Jurkat, Clone E6-1 (cell line): ENCODE data around the gene AGBL4.

ENCODE experiments used
- DNase-seq: peaks from one replicate; pipeline ENCODE4 v3.0.0-alpha.2; 2011; ENCODE audit warnings: low read depth, low spot score
- H3K4me3 ChIP-seq: 2 replicates; pipeline ENCODE4 v1.5.1; 2011; ENCODE audit warnings: mild to moderate bottlenecking, low read length, control low read depth, moderate library complexity

AGBL4 gene

DNA sequence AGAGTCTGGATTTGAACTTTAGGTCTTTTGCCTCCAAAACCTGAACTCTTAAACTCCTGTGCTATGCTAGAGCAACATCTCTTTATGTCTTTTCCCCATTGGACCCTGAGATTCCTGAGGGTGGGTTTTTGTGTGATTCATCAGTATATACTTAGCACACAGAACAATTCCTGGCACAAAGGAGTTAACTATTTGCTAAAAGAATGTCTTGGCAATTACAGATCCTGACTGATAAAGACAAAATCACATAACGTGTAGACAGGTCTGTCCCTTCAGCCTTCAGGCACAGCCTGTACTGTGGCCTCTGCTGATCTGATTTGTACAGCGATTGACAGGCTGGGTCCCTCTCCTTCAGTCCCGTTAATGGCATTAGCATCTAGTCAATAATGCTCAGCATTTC, 1084.7 kb downstream of the AGBL4 start:
- no peak overlapping the region for H3K4me3 ChIP-seq
- no peak for DNase-seq

DNA sequence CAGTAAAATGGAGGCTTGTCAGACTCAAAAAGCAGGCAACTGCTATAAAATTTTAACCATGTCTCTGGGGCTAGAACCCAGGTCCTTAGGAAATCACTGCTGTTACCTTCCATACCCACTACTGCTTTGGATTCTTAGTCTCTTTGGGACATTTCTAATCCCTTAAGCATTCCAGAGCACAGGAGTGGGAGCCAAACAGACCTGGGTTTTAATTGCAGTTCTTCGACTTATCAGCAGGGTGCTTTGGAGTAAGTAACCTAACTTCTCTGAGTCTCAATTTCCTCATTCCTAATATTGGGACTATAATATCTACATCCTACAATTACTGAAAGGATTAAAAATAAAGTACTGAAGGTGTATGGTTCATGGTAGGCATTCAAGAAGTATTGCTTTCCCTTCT, 1086.0 kb downstream of the AGBL4 start:
- DNase-seq: no peak
- no peak overlapping the region for H3K4me3 ChIP-seq

DNA sequence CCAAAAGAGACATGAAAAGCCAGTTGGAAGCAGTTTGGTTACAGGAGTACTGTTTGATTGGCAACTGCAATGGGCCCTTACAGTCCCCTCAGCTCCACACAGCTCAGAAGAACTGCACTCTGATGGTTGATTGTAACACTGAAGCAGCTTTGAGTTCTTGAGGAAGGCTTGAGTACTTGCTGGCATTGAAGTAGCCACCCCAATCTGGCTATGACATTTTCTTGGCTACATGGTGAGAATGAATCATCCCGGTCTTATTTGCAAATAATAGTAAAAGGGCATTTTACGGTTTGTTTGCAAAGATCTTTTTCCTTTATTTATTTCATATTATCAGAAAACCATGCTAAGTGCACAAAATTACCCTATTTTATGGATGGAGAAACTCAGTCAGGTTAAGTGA, 1087.3 kb downstream of the AGBL4 start:
- DNase-seq: no peak

DNA sequence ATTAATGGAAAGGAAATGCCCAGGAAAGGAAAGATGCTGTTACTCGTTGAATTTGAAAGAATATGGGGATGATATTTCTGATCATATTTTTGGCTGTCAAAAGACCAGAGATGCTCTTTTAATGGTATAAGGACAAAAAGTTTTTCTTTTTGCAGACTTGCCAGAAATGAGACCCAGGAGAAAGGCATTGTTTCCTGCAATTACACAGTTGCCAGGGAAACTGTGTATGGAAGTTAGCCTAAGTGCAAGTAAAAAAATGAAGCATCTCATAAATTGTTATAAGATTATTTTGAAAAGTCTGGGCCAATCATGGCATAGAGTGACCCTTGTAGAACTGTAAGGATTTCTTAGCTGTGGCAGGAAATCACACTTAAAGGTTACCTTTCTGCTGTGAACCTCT, 1091.4 kb downstream of the AGBL4 start:
- no peak for DNase-seq
- H3K4me3 ChIP-seq: no peak overlapping the region

More for the DNA sequence above, 1087.3 kb downstream of the AGBL4 start:
- no peak overlapping the region for H3K4me3 ChIP-seq

DNA sequence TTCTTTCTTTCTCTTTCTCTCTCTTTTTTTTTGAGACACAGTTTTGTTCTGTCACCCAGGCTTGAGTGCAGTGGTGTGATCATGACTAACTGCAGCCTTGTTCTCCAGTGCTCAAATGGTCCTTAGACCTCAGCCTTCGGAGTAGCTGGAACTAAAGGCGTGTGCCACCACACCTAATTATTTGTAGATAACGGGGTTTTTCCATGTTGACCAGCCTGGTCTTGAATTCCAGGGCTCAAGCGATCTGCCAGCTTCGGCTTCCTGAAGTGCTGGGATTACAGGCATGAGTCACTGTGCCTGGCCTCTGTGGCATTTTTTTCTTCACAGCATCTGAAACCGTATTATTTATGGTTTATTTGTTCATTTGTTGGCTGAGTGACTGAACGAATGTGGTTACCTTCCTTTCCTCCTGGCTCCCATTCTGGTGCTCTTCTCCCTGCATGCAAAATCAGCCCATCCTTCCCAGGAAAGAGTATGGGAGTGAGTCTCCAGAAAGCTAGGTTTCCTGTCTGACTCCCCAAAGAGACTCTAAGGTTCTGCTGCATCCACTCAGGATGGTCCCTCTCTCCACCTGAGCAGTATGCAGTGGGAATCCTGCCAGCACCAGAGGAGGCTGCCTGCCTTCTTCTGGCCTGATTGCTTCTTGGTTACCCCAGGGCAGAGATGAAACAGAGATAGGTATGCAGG, 1092.1 kb downstream of the AGBL4 start:
- DNase-seq: no peak

DNA sequence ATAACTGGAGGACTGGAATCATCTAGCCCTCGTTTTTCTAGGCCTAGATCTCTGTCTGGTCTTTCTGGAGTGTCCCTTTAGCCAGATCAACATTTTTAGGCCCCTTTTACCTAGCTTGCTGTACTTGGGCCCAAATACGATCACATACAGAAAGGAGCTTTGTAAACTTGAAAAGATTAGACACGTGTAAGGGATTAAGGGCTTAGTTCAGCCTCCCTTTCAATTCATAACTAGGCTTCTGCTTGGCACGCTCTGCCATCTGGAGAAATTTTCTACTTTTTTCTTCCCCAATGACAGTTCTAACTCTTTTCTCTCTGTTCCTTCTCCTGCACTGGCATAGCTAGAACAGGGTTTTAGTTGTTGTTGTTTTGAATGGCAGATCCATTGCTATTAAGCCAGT, 1093.7 kb downstream of the AGBL4 start:
- no peak for DNase-seq
- H3K4me3 ChIP-seq: no peak overlapping the region

More for the DNA sequence above, 1092.1 kb downstream of the AGBL4 start:
- no peak overlapping the region for H3K4me3 ChIP-seq

DNA sequence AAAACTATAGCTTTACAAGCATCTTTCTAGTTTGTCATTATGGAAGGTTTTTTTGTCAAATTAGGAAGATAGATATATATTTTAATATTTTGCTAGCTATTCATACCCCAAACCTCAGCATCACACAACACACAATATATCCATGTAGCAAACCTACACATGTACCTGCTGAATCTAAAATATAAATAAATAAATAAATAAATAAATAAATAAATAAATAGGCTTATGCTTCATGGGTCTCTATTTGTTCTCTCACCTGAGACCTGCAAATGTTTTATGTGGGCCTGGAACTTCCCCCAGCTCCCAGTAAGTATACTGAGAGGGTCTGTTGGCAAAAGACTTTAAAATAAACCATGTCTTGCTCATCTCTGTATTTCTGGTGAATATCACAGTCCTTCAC, 1099.7 kb downstream of the AGBL4 start:
- H3K4me3 ChIP-seq: no peak overlapping the region
- DNase-seq: no peak

DNA sequence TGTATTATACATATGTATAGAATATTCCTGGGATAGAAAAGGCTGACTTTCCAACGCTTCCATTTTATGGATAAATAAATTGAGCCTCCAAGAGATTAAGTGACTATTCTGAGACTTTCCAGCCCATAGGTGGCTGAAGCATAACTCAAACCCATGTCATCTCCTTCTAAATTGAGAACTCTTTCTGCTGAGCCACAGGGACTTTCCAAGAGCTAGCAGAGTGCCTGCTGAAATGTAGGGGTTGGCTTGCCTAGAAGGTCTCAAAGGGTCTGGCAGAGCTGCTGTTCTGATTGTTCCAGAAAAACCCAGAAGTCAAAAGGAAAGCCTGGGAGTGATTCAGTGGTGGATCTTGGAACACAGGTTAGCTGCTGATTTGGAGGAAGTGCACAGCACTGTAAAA, 1100.6 kb downstream of the AGBL4 start:
- no peak overlapping the region for H3K4me3 ChIP-seq
- DNase-seq: no peak

DNA sequence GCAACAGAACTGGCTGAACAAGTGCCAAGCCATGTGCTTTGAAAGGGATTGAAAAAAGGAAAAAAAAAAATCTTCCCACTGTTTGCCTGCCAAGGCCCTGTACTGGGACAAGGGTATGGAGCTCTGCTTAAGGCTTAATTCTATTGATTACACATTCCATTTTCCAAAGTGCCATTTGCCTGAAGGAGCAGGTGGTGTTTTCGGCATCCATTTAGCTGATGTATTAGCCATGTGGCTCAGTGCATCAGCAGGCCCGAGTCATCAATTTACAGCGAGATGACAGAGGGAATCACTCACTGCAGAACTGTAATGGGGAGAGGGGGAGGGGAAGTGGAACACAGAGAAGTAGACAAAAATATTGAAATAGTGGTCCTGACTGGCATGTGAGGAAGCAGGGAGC, 1102.9 kb downstream of the AGBL4 start:
- DNase-seq: no peak
- no peak overlapping the region for H3K4me3 ChIP-seq

DNA sequence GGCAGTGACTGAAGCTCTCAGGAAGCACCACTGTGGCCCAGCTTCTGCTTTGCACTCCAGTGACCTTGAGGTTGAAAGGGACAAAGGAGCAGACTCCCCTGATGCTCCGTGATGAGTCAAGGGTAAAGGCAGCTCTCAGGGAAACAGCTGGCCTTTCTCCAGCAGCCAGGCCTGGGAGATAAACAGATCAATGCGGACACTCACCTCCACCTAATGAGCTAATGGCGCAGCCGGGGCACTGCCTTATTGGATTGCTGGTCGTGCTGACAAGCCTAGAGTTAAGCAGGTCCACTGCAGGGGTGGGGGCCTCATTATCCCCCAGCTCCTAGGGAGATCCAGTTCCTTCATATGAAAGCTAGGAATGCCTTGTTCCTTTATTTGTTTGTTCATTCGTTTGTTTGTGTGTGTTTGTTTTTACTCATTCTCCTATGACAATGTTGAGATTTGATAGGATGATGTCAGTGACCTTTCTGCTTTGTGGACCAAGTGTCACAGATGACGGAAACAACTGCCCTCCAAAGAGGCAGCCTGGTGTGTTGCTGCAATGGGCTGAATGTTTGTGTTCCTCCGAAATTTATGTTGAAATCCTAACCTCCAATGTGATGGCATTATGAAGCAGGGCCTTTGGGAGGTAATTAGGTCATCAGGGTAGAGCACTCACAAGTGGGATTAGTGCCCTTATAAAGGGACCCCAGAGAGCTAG, 1105.7 kb downstream of the AGBL4 start:
- no peak overlapping the region for H3K4me3 ChIP-seq
- no peak for DNase-seq

DNA sequence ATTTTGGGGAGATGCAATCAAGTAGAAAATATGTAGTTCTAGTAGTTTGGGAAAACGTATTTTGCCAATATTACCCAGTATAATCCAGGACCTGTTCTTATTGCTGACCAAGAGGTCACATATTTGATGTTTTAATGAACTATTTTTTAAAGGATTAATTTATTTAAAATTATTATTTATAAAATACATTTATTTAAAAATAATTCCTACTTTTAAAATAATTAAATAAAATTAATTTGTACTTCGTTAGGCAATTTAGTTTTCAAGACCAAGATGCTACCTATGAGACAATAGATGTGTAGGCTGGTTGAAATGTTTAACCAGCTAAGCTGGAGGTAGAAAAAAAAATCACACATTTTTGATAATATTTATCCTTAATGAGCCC, 1106.7 kb downstream of the AGBL4 start:
- no peak overlapping the region for H3K4me3 ChIP-seq
- no peak for DNase-seq

DNA sequence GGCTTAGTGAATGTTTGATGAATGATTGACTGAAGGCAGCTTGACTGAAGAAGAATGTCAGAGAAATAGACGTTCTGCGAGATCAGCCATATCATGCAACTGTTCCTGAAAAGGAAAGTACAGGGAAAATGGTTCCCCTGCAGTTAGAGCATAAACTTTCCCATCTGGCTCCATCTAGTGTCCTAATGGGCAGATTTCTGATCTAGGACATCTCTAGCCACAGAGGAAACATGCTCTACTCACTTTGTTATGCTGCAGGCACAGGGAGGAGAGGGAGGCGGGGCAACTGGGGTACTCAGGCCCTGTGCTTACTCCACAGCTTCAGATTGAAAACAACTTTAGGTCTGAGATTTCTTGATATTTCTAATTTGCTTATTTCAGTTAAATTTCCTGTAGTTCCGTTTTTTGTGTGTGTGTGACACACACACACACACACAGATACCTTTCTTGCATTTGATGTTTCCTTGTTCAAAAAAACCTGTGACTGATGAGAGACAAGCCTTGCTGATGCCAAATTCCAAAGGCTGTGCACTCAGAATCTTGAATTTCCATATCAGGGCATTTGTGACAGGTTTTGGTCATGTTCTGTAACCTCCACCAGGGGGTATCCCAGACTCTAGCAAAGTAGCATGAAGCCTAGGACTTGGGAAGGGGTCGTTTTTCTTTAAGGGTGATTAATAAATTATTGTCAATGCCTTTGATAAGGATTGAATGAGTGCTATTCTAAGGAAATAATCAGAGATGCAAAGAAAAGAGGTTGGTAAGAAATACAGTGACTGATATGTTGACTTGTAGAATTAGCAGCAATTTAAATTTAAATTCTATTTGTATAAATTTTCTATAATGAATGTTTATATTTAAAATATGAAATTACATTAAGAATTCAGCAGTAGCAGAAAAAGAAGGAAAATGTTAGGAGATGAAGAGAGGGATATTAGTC, 1107.4 kb downstream of the AGBL4 start:
- DNase-seq: peak; percentile 16
- H3K4me3 ChIP-seq: no peak overlapping the region

DNA sequence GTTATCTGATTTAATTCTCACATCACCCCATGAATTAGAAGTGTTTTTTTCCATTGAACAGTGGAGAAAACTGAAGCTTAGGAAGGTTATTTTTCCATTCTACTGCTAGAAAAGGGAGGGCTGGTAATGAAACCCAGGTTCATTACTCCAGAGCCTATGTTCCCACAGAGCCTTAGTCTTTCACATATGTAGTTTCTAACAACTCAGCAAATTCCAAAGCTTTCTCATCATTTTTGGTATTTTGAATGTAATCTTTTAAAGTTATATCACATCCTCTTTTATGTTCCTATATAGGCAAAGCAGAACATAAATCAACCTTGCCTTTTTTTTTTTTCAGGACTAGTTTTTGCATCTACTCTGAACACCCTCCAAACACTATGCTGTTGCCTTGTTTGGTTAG, 1115.1 kb downstream of the AGBL4 start:
- DNase-seq: no peak
- H3K4me3 ChIP-seq: no peak overlapping the region

DNA sequence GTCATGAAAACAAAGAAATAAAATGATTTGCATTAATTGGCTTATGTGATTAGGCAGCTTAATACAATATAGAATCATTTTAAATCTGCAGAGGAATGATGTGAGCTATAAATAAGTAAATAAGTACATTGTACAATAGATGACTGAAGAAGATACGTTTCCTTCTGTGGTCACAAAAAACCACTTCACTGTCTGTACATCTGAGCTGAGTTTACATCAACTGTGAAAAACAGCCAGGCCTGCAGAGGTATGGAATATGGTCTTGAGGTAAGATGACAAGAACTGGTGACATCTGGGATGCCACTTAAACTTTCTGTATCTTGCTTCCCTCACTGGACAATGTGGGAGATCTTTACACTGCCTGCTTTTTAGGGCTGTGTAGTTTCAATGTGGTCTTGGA, 1117.0 kb downstream of the AGBL4 start:
- peak; percentile 67 for DNase-seq
- H3K4me3 ChIP-seq: no peak overlapping the region

DNA sequence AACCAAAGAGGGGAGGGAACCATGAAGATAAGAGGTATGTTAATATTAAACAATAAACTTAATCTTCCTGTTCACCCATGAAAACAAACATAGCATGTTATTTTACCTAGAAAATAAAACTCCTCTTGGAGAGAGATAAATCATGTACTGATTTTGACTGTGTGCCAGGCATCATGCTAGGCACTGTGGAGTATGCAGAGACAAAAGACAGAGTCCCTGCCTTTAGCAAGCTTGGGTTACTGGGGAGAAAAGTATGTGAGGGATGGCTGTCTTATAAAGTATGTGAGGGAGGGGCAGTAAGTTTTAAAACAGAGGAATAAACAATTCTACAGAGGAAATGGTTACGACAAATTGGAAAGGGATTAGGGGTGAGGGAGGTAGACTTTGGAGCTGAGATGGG, 1117.6 kb downstream of the AGBL4 start:
- no peak for DNase-seq
- no peak overlapping the region for H3K4me3 ChIP-seq

DNA sequence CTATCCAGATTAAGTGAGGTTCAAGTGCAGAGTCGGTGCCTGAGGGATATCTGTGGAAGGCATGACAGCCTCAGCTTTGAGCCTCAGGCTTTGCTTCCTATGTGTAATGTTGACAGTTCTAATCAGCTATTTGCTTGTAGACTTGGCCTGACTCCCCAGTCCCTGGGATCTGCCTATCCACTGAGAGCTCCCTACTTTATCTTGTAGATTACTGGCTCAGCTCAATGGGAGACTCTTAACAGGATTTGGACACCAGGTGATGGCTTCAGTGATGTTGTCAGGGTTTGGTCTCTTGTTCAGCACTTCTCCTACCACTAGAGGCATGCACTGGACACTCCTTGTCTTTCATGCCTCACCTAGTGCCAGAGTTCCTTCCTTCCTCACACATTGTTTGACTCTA, 1120.5 kb downstream of the AGBL4 start:
- no peak overlapping the region for H3K4me3 ChIP-seq
- DNase-seq: no peak

DNA sequence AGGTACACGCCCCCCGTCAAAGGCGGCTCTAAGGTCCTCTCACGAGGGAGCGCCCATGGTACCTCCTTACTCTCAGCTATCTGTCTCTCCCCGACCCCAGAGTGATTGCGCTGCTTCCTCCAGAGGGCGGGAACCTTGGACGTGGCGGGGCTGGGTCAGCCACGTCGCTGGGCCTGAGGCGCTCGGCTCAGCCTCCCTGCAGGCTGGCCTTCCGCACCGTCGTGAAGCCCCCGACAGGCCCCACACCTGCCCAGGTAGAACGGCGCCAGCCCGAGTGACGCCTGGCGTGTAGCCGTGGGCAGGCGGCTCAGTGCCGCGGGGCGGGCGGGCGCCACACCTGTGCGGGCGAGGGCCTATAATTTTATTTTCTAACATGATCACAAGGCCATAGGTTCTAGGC, 1124.9 kb downstream of the AGBL4 start:
- DNase-seq: no peak
- no peak overlapping the region for H3K4me3 ChIP-seq

DNA sequence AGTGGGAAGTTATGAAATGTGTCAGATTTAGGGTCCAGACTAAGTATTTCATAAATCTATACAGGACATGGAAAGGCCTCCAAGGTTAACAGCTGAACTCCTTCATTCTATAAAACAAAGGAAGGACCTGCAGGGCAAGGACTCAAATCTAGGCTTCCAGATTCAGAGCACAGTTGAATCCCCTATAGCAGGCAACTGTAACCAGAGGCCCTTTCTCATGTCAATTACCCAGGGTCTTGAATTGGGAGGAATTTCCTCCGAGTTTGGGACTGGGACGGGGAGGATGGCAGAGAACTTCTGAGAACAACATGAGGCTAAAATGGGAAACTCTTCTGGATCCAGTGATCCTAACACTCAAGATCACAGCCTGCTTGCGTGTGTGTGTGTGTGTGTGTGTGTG, 1134.1 kb downstream of the AGBL4 start:
- no peak overlapping the region for H3K4me3 ChIP-seq

DNA sequence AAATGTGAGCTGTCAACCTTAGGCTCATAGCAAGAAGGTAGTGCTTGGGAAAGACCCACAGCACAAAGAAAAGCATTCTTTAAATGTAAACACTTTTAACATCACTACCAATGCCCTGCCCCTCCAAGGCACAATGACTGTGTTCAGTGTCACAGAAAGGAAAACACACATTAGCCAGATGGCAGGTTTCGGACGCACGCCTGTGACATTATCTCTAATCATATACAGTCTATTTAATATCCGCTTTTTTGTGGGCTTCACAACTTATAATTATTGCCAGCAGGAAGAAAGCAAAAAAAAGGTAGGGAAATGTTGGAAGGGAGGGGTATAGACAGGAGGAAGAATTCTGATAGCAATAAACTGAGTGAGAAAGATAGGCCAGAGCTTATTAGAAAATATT, 1134.7 kb downstream of the AGBL4 start:
- no peak for DNase-seq
- H3K4me3 ChIP-seq: no peak overlapping the region

More for the DNA sequence above, 1134.1 kb downstream of the AGBL4 start:
- no peak for DNase-seq

DNA sequence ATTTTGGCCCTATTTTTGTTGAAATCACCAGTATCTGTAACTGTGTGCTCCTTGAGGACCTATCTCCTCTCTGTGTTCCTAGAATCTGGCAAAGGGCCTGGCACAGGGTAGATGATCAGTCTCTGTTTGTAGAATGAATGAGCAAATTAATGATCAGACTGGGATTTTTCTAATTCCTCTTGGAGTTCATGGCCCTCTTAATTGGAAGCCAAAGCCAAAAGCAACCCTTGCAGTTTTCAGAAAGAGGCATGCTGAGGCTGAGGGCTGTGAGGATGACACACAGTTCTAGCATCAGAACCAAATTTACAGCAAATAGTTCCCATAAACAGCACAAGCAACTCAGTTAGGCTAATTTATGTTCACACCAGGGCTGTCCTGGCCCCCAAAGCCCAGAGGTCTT, 1136.0 kb downstream of the AGBL4 start:
- DNase-seq: no peak
- no peak overlapping the region for H3K4me3 ChIP-seq
